ENCODE measurements around the gene TTC12.

DNA sequence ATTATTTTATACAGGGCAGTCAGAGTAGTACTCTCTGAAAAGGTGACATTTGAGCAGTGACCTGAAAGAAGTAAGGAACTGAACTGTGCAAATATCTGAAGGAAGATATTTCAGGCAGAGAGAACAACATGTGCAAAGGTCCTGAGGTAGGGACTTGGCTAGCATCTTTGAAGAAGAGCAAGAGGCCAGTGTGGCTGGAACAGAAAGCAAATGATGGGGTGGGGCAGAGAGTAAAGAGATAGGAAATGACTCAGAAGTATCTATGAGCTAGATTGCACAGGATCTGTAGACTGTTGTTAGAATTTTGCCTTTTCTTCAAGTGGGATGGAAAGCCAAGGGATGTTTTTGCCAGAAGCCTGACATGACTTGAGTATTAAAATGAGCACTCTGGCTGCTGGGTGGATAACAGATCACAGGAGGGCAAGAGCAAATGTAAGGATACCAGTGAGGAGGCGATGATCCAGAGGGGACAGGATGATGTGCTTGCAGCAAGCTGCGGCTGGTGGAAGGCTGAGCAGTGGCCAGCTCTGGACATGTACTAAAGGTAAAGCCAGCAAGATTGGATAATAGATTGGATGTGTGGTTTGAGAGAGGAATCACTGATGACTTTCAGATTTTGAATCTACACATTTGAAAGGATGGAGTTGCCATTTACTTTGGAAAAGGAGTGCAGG lies 33.2 kb upstream of the TTC12 start:
- TF ChIP-seq, protein P1, sequence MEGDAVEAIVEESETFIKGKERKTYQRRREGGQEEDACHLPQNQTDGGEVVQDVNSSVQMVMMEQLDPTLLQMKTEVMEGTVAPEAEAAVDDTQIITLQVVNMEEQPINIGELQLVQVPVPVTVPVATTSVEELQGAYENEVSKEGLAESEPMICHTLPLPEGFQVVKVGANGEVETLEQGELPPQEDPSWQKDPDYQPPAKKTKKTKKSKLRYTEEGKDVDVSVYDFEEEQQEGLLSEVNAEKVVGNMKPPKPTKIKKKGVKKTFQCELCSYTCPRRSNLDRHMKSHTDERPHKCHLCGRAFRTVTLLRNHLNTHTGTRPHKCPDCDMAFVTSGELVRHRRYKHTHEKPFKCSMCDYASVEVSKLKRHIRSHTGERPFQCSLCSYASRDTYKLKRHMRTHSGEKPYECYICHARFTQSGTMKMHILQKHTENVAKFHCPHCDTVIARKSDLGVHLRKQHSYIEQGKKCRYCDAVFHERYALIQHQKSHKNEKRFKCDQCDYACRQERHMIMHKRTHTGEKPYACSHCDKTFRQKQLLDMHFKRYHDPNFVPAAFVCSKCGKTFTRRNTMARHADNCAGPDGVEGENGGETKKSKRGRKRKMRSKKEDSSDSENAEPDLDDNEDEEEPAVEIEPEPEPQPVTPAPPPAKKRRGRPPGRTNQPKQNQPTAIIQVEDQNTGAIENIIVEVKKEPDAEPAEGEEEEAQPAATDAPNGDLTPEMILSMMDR (conservative IDR thresholded peaks at IDR 0.05; ENCODE audit: low read length) = no peak
- no peak for TF ChIP-seq EZH2phosphoT487 (IDR thresholded peaks at IDR 0.05; ENCODE audit: borderline replicate concordance, low read depth, low read length)

All from OCI-LY7 (cell line).